ENCODE data around the gene MSH5. TPM values are rescaled to one million over a fixed set of nuclear protein-coding genes. Genes with fewer than 3 reads are reported as not detected.

MSH5 gene
- polyA plus RNA-seq, 1 donor from 2014 or later: 7.8 TPM

DNA sequence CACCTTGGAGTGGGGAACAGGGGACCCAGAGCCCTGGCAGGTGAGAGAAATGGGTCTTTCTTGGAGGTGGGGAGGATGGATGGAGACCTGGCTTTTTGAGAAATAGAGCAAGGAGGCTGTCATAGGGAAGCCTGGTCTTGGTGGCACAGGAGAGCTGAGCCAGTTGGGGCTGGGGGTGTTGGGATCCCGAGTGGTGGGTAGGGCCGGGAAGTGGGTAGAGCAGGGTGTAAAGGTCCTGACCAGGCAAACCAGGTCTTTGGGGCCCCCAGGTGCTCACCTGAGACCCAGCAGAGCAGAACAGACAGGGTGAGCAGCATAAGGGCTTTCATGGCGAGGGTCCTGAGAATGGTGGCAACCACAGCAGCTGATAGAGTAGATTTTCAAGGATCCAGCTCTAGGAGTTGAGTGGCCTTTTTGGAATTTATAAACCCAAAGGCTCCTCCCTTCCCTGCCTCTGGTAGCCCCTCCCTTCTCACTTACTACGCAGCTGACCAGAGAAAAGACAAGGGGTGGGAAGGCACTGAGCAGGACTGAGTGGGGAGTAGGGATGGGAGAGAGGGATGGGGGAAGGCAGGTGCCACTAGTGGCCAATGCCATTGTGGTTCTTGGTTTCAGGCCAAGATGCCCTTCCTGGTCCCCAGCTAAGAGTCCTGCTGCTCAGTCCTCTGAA, 18.3 kb upstream of the MSH5 start, which contains the start of gene LY6G6C:
Gene LY6G6C (minus strand): TSS at position 396 of the 670 bp plus-strand sequence. CDS start 67 bp downstream, at position 329.
- Histone ChIP-seq H3K79me2 (replicated peaks; ENCODE audit: insufficient read depth, low read length) (no peaks in the 10 kb centered on the region), H3K9ac (ENCODE audit: low read length) (no peak within 1 kb of the TSS), H3K27me3 (ENCODE audit: insufficient read depth, low read depth, low read length) (no peaks in the 10 kb centered on the region), H3K4me3 (ENCODE audit: low read length) (no peak within 1 kb of the TSS), H3K9me3 (ENCODE audit: low read length) (no peaks in the 10 kb centered on the region), H3K9me2 (ENCODE audit: insufficient read depth, low read length) (no peaks in the 10 kb centered on the region), H3F3A (ENCODE audit: insufficient read depth, low read length, poor library complexity, severe bottlenecking) (no peaks in the 10 kb centered on the region), H3K27ac (ENCODE audit: low read length) (no peak within 1 kb of the TSS), H4K20me1 (ENCODE audit: insufficient read depth) (no peaks in the 10 kb centered on the region), H3K36me3 (ENCODE audit: insufficient read depth, low read length) (no peaks in the 10 kb centered on the region), H2AFZ (ENCODE audit: low read depth, low read length) (no peak within 1 kb of the TSS), H3K4me2 (ENCODE audit: low read length) (no peak within 1 kb of the TSS)
- TF ChIP-seq REST (IDR thresholded peaks at IDR 0.05; ENCODE audit: borderline replicate concordance) (no peak), TAF1 (IDR thresholded peaks at IDR 0.05; ENCODE audit: low read depth) (no peak), POLR2AphosphoS5 (IDR thresholded peaks at IDR 0.05) (no peak), EZH2 (IDR thresholded peaks at IDR 0.05; ENCODE audit: borderline replicate concordance, insufficient read depth, low read length, poor library complexity, severe bottlenecking) (no peak), RAD21 (conservative IDR thresholded peaks at IDR 0.05) (no peak), MXI1 (conservative IDR thresholded peaks at IDR 0.05; ENCODE audit: poor library complexity, severe bottlenecking) (no peak), SMC3 (conservative IDR thresholded peaks at IDR 0.05; ENCODE audit: poor library complexity) (no peak), CTCF (IDR thresholded peaks at IDR 0.05; ENCODE audit: poor library complexity, severe bottlenecking) (no peak), EP300 (conservative IDR thresholded peaks at IDR 0.05; ENCODE audit: poor library complexity, severe bottlenecking) (no peak)

- Histone ChIP-seq H3K4me3 (ENCODE audit: low read length) (no peak overlapping the region), H3F3A (ENCODE audit: insufficient read depth, low read length, poor library complexity, severe bottlenecking) (no peaks in the 10 kb centered on the region), H3K9me3 (ENCODE audit: low read length) (no peaks in the 10 kb centered on the region), H3K79me2 (replicated peaks; ENCODE audit: insufficient read depth, low read length) (no peaks in the 10 kb centered on the region), H3K27ac (ENCODE audit: low read length) (no peak overlapping the region), H3K36me3 (ENCODE audit: insufficient read depth, low read length) (no peaks in the 10 kb centered on the region), H3K27me3 (ENCODE audit: insufficient read depth, low read depth, low read length) (no peaks in the 10 kb centered on the region), H3K4me2 (ENCODE audit: low read length) (no peak overlapping the region), H2AFZ (ENCODE audit: low read depth, low read length) (no peak overlapping the region), H4K20me1 (ENCODE audit: insufficient read depth) (no peaks in the 10 kb centered on the region), H3K9ac (ENCODE audit: low read length) (no peak overlapping the region), H3K9me2 (ENCODE audit: insufficient read depth, low read length) (no peaks in the 10 kb centered on the region)
- TF ChIP-seq CTCF (IDR thresholded peaks at IDR 0.05; ENCODE audit: poor library complexity, severe bottlenecking): no peak
- no peak for TF ChIP-seq MXI1 (conservative IDR thresholded peaks at IDR 0.05; ENCODE audit: poor library complexity, severe bottlenecking)
- TF ChIP-seq EP300 (conservative IDR thresholded peaks at IDR 0.05; ENCODE audit: poor library complexity, severe bottlenecking): no peak
- TF ChIP-seq POLR2AphosphoS5 (IDR thresholded peaks at IDR 0.05): no peak
- no peak for TF ChIP-seq EZH2 (IDR thresholded peaks at IDR 0.05; ENCODE audit: borderline replicate concordance, insufficient read depth, low read length, poor library complexity, severe bottlenecking)
- TF ChIP-seq TAF1 (IDR thresholded peaks at IDR 0.05; ENCODE audit: low read depth): no peak
- no peak for TF ChIP-seq REST (IDR thresholded peaks at IDR 0.05; ENCODE audit: borderline replicate concordance)
- no peak for TF ChIP-seq SMC3 (conservative IDR thresholded peaks at IDR 0.05; ENCODE audit: poor library complexity)
- no peak for TF ChIP-seq RAD21 (conservative IDR thresholded peaks at IDR 0.05)
Measured at GRCh38 chr6:31722173-31722572, 17.6 kb upstream of the MSH5 start.

Measured in neural cell (in vitro differentiated cells).